Measurements from ENCODE around the gene CTAG1B.
"Not testable (repeated sequence)": the region's sequence is repeated elsewhere in the genome, so short reads cannot be mapped to it uniquely, and the experiment has no call there.

CTAG1B gene

DNA sequence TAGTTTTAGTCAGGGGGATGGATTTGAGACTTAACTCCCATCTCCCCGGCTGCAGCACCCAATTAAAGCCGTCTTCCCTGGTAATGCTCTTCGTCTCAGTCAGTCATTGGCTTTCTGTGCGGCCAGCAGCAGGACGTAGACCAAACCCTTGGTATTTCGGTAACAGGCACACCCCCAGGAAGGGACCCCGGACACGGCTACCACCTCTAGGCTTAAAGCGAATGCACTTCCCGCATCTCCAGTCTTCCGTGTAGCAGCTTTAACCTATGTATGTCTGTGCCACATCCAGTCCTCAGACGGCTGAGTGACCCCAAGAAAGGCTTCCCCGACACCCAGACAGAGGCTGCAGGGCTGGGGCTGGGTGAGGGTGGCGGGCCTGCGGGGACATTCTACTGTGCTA, 35.8 kb upstream of the CTAG1B start:
- no peak overlapping the region for H2AFZ ChIP-seq (ENCODE audit: low read depth)
- no peaks in the 10 kb centered on the region for H3K36me3 ChIP-seq (ENCODE audit: insufficient read depth)
- no peak overlapping the region for H3K27ac ChIP-seq
- no peak overlapping the region for H3K4me3 ChIP-seq (IDR thresholded peaks at IDR 0.05; ENCODE audit: insufficient read depth, low read depth, low read length)
- H3K79me2 ChIP-seq (ENCODE audit: insufficient read depth, low read depth) = no peaks in the 10 kb centered on the region
- no peak for TF ChIP-seq CTCF (conservative IDR thresholded peaks at IDR 0.05; ENCODE audit: low read depth, low read length)
- H3K4me2 ChIP-seq = no peak overlapping the region
- H3K4me1 ChIP-seq (ENCODE audit: low read depth, poor library complexity, severe bottlenecking) = no peaks in the 10 kb centered on the region
- no peaks in the 10 kb centered on the region for H3K27me3 ChIP-seq (ENCODE audit: insufficient read depth, low read depth)
- no peaks in the 10 kb centered on the region for H4K20me1 ChIP-seq (ENCODE audit: insufficient read depth)
- H3K9ac ChIP-seq = no peak overlapping the region

DNA sequence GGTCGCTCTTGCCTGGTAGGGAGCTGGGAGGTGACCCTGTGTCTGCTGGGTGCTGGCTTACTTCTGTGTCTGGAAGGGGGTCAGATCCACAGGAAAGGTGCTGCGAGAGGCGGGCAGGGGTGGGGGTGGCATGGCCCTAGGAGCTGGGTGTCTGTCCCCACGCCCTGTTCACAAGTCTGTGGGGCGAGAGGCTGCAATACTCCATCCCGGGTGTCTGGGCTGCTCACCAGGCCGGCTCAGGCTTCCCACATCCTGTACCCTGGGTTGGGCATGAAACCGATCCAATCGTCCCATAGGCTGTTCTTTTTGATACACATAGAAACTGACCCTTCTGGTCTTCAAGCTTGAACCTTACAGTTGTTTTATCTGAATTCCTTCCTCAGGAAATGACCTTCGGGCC, 35.3 kb upstream of the CTAG1B start:
- Histone ChIP-seq H3K4me2 (no peak overlapping the region), H3K79me2 (ENCODE audit: insufficient read depth, low read depth) (no peaks in the 10 kb centered on the region), H3K4me3 (IDR thresholded peaks at IDR 0.05; ENCODE audit: insufficient read depth, low read depth, low read length) (no peak overlapping the region)

DNA sequence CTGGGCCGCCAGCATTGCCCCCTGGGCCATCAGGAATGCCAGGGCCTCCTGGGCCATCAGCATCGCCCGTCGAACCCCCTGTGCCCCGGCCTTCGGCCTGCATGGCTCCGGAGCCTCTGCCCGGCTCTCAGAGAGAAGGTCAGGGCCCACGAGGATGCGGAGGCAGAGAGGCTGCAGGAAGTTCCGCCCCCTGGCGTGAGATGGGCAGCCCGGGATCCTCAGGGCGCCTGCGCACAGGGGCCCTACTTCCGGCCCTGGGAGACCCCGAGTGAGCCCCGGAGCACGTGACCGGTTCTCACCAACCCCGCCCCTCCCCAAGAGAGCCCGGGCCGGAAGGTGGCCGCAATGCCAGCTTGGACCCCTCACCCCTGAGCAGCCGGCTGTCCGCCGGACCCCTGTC, 34.3 kb upstream of the CTAG1B start, which contains the start of gene CTAG2:
Gene CTAG2 (minus strand): TSS at position 167 of the 400 bp plus-strand sequence. CDS start 64 bp downstream, at position 103.
- not testable (repeated sequence) for H3K27ac ChIP-seq; H2AFZ ChIP-seq (ENCODE audit: low read depth); H3K27me3 ChIP-seq (ENCODE audit: insufficient read depth, low read depth); H3K36me3 ChIP-seq (ENCODE audit: insufficient read depth); H3K79me2 ChIP-seq (ENCODE audit: insufficient read depth, low read depth); H3K9ac ChIP-seq; H3K4me3 ChIP-seq (IDR thresholded peaks at IDR 0.05; ENCODE audit: insufficient read depth, low read depth, low read length); H3K4me2 ChIP-seq; H4K20me1 ChIP-seq (ENCODE audit: insufficient read depth); H3K4me1 ChIP-seq (ENCODE audit: low read depth, poor library complexity, severe bottlenecking)

More for the DNA sequence above, 35.3 kb upstream of the CTAG1B start:
- Histone ChIP-seq H3K9ac (no peak overlapping the region), H3K27me3 (ENCODE audit: insufficient read depth, low read depth) (no peaks in the 10 kb centered on the region), H3K4me1 (ENCODE audit: low read depth, poor library complexity, severe bottlenecking) (no peaks in the 10 kb centered on the region), H2AFZ (ENCODE audit: low read depth) (no peak overlapping the region), H3K27ac (no peak overlapping the region), H4K20me1 (ENCODE audit: insufficient read depth) (no peaks in the 10 kb centered on the region), H3K36me3 (ENCODE audit: insufficient read depth) (no peaks in the 10 kb centered on the region)
- no peak for TF ChIP-seq CTCF (conservative IDR thresholded peaks at IDR 0.05; ENCODE audit: low read depth, low read length)

GRCh38 chrX:154653048-154653401, 33.9 kb upstream of the CTAG1B start:
- Histone ChIP-seq H3K4me2 (no peak overlapping the region), H3K36me3 (ENCODE audit: insufficient read depth) (no peaks in the 10 kb centered on the region), H3K4me3 (IDR thresholded peaks at IDR 0.05; ENCODE audit: insufficient read depth, low read depth, low read length) (no peak overlapping the region), H2AFZ (ENCODE audit: low read depth) (no peak overlapping the region), H3K4me1 (ENCODE audit: low read depth, poor library complexity, severe bottlenecking) (no peaks in the 10 kb centered on the region), H3K27me3 (ENCODE audit: insufficient read depth, low read depth) (no peaks in the 10 kb centered on the region), H4K20me1 (ENCODE audit: insufficient read depth) (no peaks in the 10 kb centered on the region), H3K27ac (no peak overlapping the region), H3K9ac (no peak overlapping the region), H3K79me2 (ENCODE audit: insufficient read depth, low read depth) (no peaks in the 10 kb centered on the region)
- TF ChIP-seq CTCF (conservative IDR thresholded peaks at IDR 0.05; ENCODE audit: low read depth, low read length) = no peak

GRCh38 chrX:154652311-154653047, 33.4 kb upstream of the CTAG1B start:
- Histone ChIP-seq H3K4me3 (IDR thresholded peaks at IDR 0.05; ENCODE audit: insufficient read depth, low read depth, low read length) (no peak overlapping the region), H3K4me2 (no peak overlapping the region), H3K36me3 (ENCODE audit: insufficient read depth) (no peaks in the 10 kb centered on the region), H3K4me1 (ENCODE audit: low read depth, poor library complexity, severe bottlenecking) (no peaks in the 10 kb centered on the region), H3K79me2 (ENCODE audit: insufficient read depth, low read depth) (no peaks in the 10 kb centered on the region), H3K9ac (no peak overlapping the region), H3K27ac (no peak overlapping the region), H3K27me3 (ENCODE audit: insufficient read depth, low read depth) (no peaks in the 10 kb centered on the region), H4K20me1 (ENCODE audit: insufficient read depth) (no peaks in the 10 kb centered on the region), H2AFZ (ENCODE audit: low read depth) (no peak overlapping the region)
- TF ChIP-seq CTCF (conservative IDR thresholded peaks at IDR 0.05; ENCODE audit: low read depth, low read length) = no peak

All from KMS-11 (cell line).